ENCODE data around the gene VAX1. TPM values are rescaled to one million over a fixed set of nuclear protein-coding genes. Genes with fewer than 3 reads are reported as not detected.

Gene VAX1
- total and polyA plus RNA-seq, 2 donors (not counting 3 experiments of a cell fraction or from before 2014, with no cell fraction given) = not detected

- TF ChIP-seq MYC (IDR thresholded peaks at IDR 0.05; ENCODE audit: low read depth, low read length) (no peak), EZH2 (IDR thresholded peaks at IDR 0.05; ENCODE audit: borderline replicate concordance, low read depth, low read length, severe bottlenecking) (no peak), POLR2AphosphoS5 (IDR thresholded peaks at IDR 0.05; ENCODE audit: insufficient read depth, low read depth, low read length) (no peak), FOS (IDR thresholded peaks at IDR 0.05; ENCODE audit: borderline replicate concordance, insufficient read depth, low read length) (no peak), GATA2 (IDR thresholded peaks at IDR 0.05; ENCODE audit: insufficient read depth, insufficient read length, low read depth, low read length) (no peak)
- dilution Hi-C loops (cut with MboI; ENCODE audit: extremely low pct_ligation_motif_present, low sequenced_read_pairs) (no loop called here), intact Hi-C loops (cut with micrococcal nuclease) (no loop called here)
- DNase-seq (ENCODE audit: low read depth, low spot score) (no peak), FAIRE-seq (no peak)
- no peaks in the 10 kb centered on the region for H4K20me1 ChIP-seq (replicated peaks; ENCODE audit: control insufficient read depth, extremely low read depth, insufficient read depth, low read length)
- no peak overlapping the region for H2AFZ ChIP-seq (ENCODE audit: low read depth, low read length)
- H3K4me2 ChIP-seq (ENCODE audit: insufficient read depth, low read length) = no peak overlapping the region
- ChIA-PET POLR2A (no interaction called here), CTCF (interaction anchor here (1.9 kb wide), 1 partner anchor 9 kb away, joined by 6 read pairs; no protein-coding TSS in a partner anchor)
- H3K27me3 ChIP-seq (ENCODE audit: control insufficient read depth in 2 of 2, insufficient read depth in 2 of 2, low read length in 2 of 2) = peaks cover 0 to 2% of the 10 kb centered on the region in 2 experiments
- no peak overlapping the region for H3K4me3 ChIP-seq (replicated peaks in 1 of 3; ENCODE audit: insufficient read depth in 1 of 3, low read depth in 1 of 3, low read length in 3 of 3)
- no peaks in the 10 kb centered on the region for H3K9me3 ChIP-seq (replicated peaks; ENCODE audit: control insufficient read depth, insufficient read depth, low read length)
- H3K4me1 ChIP-seq (ENCODE audit: control insufficient read depth, extremely low read depth, insufficient read depth, low read length) = no peaks in the 10 kb centered on the region
- H3K9ac ChIP-seq (replicated peaks; ENCODE audit: extremely low read depth, insufficient read depth, low read length) = no peak overlapping the region
- H3K36me3 ChIP-seq (ENCODE audit: control insufficient read depth in 2 of 2, extremely low read depth in 1 of 2, insufficient read depth in 2 of 2, low read length in 2 of 2) = no peaks in the 10 kb centered on the region
- no TSS peak for BruUV-seq (replicated peaks)
- no peaks in the 10 kb centered on the region for H3K9me1 ChIP-seq (replicated peaks; ENCODE audit: control insufficient read depth, extremely low read depth, insufficient read depth, low read length)
- H3K27ac ChIP-seq (ENCODE audit: insufficient read depth, low read depth, low read length) = no peak overlapping the region
- no peaks in the 10 kb centered on the region for H3K79me2 ChIP-seq (ENCODE audit: control insufficient read depth, insufficient read depth, low read length)
Observed at GRCh38 chr10:117184296-117184695, 46.2 kb upstream of the VAX1 start.

DNA sequence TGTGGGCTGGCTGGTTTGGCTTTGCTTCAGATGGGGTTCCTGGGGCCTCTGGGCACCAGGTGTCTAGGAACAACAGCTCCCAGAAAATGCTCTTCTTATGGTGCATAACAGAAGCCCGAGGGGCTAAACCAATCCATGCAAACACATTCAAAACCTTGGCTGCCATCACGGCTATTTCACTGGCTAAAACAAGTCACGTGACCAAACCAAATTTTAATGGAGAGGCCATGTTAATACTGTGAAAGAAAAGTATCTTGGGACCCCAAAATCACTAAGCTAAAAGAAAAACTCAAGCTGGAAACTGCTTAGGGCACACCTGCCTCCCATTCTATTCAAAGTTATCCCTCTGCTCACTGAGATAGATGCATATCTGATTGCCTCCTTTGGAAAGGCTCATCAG lies 40.1 kb upstream of the VAX1 start:
- no peak for TF ChIP-seq MYC (IDR thresholded peaks at IDR 0.05; ENCODE audit: low read depth, low read length)
- TF ChIP-seq JUN (IDR thresholded peaks at IDR 0.05; ENCODE audit: borderline replicate concordance, insufficient read depth, insufficient read length, low read depth) = no peak
- no peak for TF ChIP-seq POLR2A (IDR thresholded peaks at IDR 0.05; ENCODE audit: low read depth, low read length)
- TF ChIP-seq MAX (IDR thresholded peaks at IDR 0.05; ENCODE audit: insufficient read depth, insufficient read length) = no peak
- TF ChIP-seq FOS (IDR thresholded peaks at IDR 0.05; ENCODE audit: borderline replicate concordance, insufficient read depth, low read length) = no peak
- TF ChIP-seq GATA2 (IDR thresholded peaks at IDR 0.05; ENCODE audit: insufficient read depth, insufficient read length, low read depth, low read length) = no peak
- no peak for TF ChIP-seq CTCF (IDR thresholded peaks at IDR 0.05; ENCODE audit: extremely low read depth in 1 of 2, insufficient read depth in 1 of 2, low read depth in 1 of 2, low read length in 2 of 2)
- no peak for TF ChIP-seq EZH2 (IDR thresholded peaks at IDR 0.05; ENCODE audit: borderline replicate concordance, low read depth, low read length, severe bottlenecking)
- TF ChIP-seq POLR2AphosphoS5 (IDR thresholded peaks at IDR 0.05; ENCODE audit: insufficient read depth, low read depth, low read length) = no peak
- Histone ChIP-seq H3K9me3 (replicated peaks; ENCODE audit: control insufficient read depth, insufficient read depth, low read length) (no peaks in the 10 kb centered on the region), H3K9me1 (replicated peaks; ENCODE audit: control insufficient read depth, extremely low read depth, insufficient read depth, low read length) (no peaks in the 10 kb centered on the region), H3K9ac (replicated peaks; ENCODE audit: extremely low read depth, insufficient read depth, low read length) (no peak overlapping the region), H3K4me2 (ENCODE audit: insufficient read depth, low read length) (no peak overlapping the region), H2AFZ (ENCODE audit: low read depth, low read length) (no peak overlapping the region), H3K36me3 (ENCODE audit: control insufficient read depth in 2 of 2, extremely low read depth in 1 of 2, insufficient read depth in 2 of 2, low read length in 2 of 2) (no peaks in the 10 kb centered on the region), H3K4me1 (ENCODE audit: control insufficient read depth, extremely low read depth, insufficient read depth, low read length) (peaks cover 9% of the 10 kb centered on the region), H3K27ac (ENCODE audit: insufficient read depth, low read depth, low read length) (no peak overlapping the region), H3K4me3 (replicated peaks in 1 of 3; ENCODE audit: insufficient read depth in 1 of 3, low read depth in 1 of 3, low read length in 3 of 3) (no peak overlapping the region), H3K79me2 (ENCODE audit: control insufficient read depth, insufficient read depth, low read length) (no peaks in the 10 kb centered on the region), H3K27me3 (ENCODE audit: control insufficient read depth in 2 of 2, insufficient read depth in 2 of 2, low read length in 2 of 2) (peaks cover 0 to 10% of the 10 kb centered on the region in 2 experiments), H4K20me1 (replicated peaks; ENCODE audit: control insufficient read depth, extremely low read depth, insufficient read depth, low read length) (no peaks in the 10 kb centered on the region)
- ChIA-PET CTCF (interaction anchor here (10.1 kb wide), 1 partner anchor 381 kb away, joined by 344 read pairs; no protein-coding TSS in a partner anchor), POLR2A (no interaction called here)
- dilution Hi-C loops (cut with MboI; ENCODE audit: extremely low pct_ligation_motif_present, low sequenced_read_pairs) (no loop called here), intact Hi-C loops (cut with micrococcal nuclease) (no loop called here)
- no TSS peak for BruUV-seq (replicated peaks)
- no peak for FAIRE-seq
- no peak for DNase-seq (ENCODE audit: low read depth, low spot score)
